Stimulated activated CD4-positive, alpha-beta T cell treated with anti-CD3 and anti-CD28 coated beads, TNF-alpha, amount 100 ng/mL, for 48 hours (primary cell): ENCODE measurements around the gene BHLHA15.
A peak's percentile ranks its signal among the peaks of the same experiment; 100 is the strongest.

Experiments
- DNase-seq, 3 donors: peaks; one replicate each; pipeline ENCODE4 v3.0.0-alpha.2; 2020; ENCODE audit warnings: low read depth in 3 of 3

BHLHA15 gene

DNA sequence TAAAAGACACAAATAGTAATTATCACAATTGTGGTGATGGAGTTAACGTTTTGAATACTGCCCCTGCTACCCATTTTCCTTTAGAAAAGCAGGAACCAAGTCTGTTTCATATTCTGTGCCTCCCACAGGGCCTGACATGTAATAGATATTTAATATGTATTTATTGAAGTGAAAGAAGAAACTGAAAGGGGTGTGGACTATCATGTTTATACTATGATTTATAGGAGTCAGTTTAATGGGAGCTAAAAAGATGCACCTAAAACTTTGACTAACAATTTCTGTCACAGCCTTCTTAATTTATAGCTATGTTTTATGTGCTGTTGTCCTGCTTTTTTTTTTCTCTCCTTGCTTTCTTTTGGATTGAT, 24.1 kb upstream of the BHLHA15 start:
- no peak for DNase-seq

- DNase-seq = no peak
These were observed 21.7 kb upstream of the BHLHA15 start for GRCh38 chr7:98189559-98189958.

DNA sequence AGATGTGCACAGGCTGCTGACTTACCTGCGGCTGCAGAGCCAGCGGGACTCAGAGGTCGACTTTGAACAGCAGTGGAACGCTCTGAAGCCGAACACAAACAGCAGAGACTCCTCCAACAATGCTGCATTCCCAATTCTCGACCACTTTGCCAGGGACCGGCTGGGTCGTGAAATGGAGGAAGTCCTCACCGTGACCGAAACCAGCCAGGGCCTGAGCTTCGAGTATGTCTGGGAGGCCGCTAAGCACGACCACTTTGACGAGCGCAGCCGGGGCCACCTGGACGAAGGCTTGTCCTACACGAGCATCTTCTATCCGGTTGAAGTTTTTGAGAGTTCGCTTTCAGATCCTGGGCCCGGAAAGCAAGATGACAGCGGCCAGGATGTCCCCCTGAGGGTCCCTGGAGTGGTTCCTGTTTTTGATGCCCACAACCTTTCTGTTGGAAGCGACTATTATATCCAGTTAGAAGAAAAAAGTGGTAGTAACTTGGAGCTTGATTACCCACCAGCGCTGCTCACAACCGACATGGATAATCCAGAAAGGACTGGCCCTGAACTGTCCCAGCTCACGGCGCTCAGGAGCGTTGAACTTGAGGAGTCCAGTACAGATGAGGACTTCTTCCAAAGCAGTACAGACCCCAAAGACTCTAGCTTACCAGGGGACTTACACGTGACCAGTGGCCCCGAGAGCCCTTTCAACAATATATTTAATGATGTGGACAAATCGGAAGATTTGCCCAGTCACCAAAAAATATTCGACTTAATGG, 19.4 kb upstream of the BHLHA15 start:
- DNase-seq = no peak

DNA sequence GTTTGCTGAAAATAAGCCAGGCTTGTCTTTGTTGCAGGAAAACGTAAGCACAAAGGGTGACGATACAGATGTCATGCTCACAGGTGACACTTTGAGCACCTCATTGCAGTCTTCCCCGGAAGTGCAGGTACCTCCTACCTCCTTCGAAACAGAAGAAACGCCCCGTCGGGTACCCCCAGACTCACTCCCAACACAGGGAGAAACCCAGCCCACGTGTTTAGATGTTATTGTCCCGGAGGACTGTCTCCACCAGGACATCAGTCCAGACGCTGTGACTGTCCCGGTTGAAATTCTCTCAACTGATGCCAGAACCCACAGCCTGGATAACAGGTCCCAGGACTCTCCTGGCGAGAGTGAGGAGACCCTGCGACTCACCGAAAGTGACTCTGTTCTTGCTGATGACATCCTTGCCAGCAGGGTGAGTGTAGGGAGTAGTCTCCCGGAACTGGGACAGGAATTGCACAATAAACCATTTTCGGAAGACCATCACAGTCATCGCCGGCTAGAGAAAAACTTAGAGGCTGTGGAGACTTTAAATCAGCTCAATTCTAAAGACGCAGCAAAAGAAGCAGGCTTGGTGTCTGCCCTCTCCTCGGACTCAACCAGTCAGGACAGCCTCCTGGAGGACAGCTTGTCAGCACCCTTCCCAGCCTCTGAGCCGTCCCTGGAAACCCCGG, 18.3 kb upstream of the BHLHA15 start:
- DNase-seq = no peak

DNA sequence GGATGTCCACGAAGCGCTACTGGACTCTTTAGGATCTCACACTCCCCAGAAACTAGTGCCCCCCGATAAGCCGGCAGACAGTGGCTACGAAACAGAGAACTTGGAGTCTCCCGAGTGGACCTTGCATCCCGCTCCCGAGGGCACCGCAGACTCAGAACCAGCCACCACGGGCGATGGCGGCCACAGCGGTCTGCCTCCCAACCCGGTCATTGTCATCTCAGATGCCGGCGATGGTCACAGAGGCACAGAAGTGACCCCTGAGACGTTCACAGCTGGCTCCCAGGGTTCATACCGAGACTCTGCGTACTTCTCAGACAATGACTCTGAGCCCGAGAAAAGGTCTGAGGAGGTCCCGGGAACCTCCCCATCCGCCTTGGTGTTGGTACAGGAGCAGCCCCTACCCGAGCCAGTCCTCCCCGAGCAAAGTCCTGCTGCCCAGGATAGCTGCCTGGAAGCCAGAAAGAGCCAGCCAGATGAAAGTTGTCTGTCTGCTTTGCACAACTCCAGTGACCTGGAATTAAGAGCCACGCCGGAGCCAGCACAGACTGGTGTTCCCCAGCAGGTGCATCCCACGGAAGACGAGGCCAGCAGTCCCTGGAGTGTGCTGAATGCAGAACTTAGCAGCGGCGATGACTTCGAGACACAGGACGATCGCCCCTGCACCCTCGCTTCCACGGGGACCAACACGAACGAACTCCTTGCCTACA, 17.6 kb upstream of the BHLHA15 start:
- no peak for DNase-seq

GRCh38 chr7:98194186-98194585, 17.1 kb upstream of the BHLHA15 start:
- no peak for DNase-seq

DNA sequence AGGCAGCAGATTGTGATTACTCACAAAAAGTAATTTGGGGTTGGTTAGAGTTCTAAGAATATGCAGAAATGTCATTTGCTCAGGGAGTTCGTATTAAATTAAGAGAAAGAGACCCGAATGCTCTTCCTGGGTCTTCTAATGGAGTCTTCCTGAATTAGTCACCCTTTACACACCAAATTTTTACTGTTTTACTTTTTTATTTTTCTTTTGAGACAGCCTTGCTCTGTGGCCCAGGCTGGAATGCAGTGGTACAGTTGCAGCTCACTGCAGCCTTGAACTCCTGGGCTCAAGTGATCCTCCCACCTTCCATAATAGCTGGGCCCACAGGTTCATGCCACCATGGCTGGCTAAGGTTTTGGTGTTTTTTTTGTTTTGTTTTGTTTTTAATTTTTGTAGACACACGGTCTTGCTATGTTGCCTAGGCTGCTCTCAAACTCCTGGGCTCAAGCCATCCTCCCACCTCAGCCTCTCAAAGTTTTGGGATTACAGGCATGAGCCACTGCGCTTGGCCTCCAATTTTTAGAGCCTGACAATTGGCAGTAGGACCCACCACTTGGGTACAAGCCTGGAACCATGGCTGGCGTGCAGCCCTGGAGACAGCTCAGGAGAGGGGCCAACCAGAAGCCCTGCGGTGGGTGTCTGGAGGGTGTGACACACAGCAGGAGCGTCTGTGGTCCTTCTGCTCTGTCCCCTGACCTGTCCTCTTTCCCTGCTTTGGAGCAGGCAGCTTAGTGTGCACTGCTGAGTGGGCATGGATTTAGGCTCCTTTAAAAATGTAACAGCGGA, 16.4 kb upstream of the BHLHA15 start:
- no peak for DNase-seq

GRCh38 chr7:98196706-98197605, 14.3 kb upstream of the BHLHA15 start:
- no peak for DNase-seq

- DNase-seq = no peak
These were observed 12.1 kb upstream of the BHLHA15 start for GRCh38 chr7:98199131-98199530.

GRCh38 chr7:98200364-98200763, 10.9 kb upstream of the BHLHA15 start:
- no peak for DNase-seq

GRCh38 chr7:98202367-98203195, 8.7 kb upstream of the BHLHA15 start:
- DNase-seq = peak; percentile 29 to 67 (median 61)

GRCh38 chr7:98203261-98203963, 7.8 kb upstream of the BHLHA15 start:
- DNase-seq = no peak

DNA sequence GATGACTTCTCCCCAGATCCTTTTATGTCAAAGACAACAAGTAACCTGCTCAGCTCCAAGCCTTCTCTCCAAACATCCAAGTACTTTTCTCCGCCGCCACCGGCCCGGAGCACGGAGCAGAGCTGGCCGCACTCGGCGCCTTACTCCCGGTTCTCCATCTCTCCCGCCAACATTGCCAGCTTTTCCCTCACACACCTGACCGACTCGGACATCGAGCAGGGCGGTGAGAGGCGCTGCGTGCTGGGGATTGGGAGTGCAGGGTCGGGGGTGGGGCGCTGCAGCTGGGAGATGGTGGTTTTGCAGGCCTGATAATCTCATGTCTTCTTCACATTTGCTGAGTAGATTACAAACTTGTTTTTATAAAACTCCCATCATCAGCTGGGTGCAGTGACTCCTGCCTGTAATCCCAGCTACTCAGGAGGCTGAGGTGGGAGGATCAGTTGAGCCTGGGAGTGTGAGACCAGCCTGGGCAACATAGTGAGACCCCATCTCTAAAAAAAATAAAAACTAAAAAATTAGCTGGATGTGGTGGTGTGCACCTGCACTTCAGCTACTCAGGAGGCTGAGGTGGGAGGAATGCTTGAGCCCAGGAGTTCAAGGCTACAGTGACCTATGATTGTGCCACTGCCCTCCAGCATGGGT, 7.2 kb upstream of the BHLHA15 start:
- no peak for DNase-seq

GRCh38 chr7:98204670-98205069, 6.6 kb upstream of the BHLHA15 start:
- no peak for DNase-seq

DNA sequence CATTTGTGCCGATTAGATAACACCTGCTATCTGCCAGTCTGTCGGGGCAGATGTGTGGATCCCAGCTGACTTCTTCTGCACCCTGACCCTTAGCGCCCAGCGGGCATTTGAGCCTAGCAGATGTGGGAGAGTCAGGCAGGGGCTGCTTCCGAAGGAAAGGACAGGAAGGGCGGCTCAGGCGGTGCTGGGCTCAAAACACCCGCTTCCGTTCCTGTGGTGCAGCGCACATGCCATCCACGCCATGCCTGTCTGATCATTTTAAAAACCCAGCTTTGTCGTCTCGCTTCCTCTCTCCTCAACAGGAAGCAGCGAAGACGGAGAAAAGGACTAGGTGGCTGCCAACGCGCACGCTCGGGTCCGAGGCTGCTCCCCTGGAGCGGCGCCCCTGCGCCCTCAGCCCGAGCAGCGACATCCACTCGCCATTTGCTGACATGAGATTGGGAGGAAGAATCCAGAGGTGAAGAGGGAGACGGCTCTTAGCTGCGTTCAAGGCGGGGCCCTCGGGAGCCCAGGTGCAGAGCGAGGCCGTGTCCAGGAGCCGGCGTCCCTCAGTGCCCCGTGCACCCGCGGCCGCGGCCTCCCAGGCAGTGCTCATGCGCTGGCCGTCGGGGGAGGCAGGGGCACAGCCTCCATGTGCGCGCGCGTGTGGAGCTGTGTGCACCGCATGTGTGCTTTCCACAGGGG, 5.9 kb upstream of the BHLHA15 start:
- no peak for DNase-seq

GRCh38 chr7:98206451-98207330, 4.5 kb upstream of the BHLHA15 start:
- no peak for DNase-seq

GRCh38 chr7:98209166-98209920, 1.9 kb upstream of the BHLHA15 start:
- DNase-seq = no peak
